ENCODE data around the gene OAT.
A peak's percentile ranks its signal among the peaks of the same experiment; 100 is the strongest.
"Not testable (repeated sequence)": the region's sequence is repeated elsewhere in the genome, so short reads cannot be mapped to it uniquely, and the experiment has no call there.

Gene OAT

GRCh38 chr10:124436191-124436638 lies 17.5 kb upstream of the OAT start:
- no peaks in the 10 kb centered on the region for H3K79me2 ChIP-seq (ENCODE audit: insufficient read depth, low read length)
- H3K9me3 ChIP-seq (ENCODE audit: insufficient read depth, low read depth, low read length): no peaks in the 10 kb centered on the region
- H4K20me1 ChIP-seq (ENCODE audit: insufficient read depth, low read length, poor library complexity, severe bottlenecking): no peaks in the 10 kb centered on the region
- peak overlapping the region; percentile 35 for H3K4me3 ChIP-seq (ENCODE audit: low read length, poor library complexity, severe bottlenecking)
- no peaks in the 10 kb centered on the region for H3F3A ChIP-seq (ENCODE audit: low read depth)
- peak overlapping the region; percentile 70 for H3K4me2 ChIP-seq (ENCODE audit: low read depth, low read length, poor library complexity, severe bottlenecking)
- H2AFZ ChIP-seq (ENCODE audit: low read length): 0 out of 2 replicates have a peak overlapping the region, but pooled peaks have one; percentile 48
- no peaks in the 10 kb centered on the region for H3K9me2 ChIP-seq (replicated peaks; ENCODE audit: low read depth, low read length)
- no peak overlapping the region for H3K9ac ChIP-seq (ENCODE audit: low read depth, low read length, poor library complexity, severe bottlenecking)
- H3K27me3 ChIP-seq (ENCODE audit: insufficient read depth, low read length, poor library complexity, severe bottlenecking): no peaks in the 10 kb centered on the region
- no peak for TF ChIP-seq EZH2phosphoT487 (IDR thresholded peaks at IDR 0.05; ENCODE audit: borderline replicate concordance)
- TF ChIP-seq, protein P1, sequence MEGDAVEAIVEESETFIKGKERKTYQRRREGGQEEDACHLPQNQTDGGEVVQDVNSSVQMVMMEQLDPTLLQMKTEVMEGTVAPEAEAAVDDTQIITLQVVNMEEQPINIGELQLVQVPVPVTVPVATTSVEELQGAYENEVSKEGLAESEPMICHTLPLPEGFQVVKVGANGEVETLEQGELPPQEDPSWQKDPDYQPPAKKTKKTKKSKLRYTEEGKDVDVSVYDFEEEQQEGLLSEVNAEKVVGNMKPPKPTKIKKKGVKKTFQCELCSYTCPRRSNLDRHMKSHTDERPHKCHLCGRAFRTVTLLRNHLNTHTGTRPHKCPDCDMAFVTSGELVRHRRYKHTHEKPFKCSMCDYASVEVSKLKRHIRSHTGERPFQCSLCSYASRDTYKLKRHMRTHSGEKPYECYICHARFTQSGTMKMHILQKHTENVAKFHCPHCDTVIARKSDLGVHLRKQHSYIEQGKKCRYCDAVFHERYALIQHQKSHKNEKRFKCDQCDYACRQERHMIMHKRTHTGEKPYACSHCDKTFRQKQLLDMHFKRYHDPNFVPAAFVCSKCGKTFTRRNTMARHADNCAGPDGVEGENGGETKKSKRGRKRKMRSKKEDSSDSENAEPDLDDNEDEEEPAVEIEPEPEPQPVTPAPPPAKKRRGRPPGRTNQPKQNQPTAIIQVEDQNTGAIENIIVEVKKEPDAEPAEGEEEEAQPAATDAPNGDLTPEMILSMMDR (conservative IDR thresholded peaks at IDR 0.05; ENCODE audit: low read length): no peak
- no peaks in the 10 kb centered on the region for H3K36me3 ChIP-seq (ENCODE audit: insufficient read depth, low read length)
- H3K4me1 ChIP-seq (ENCODE audit: insufficient read depth, low read length, poor library complexity, severe bottlenecking): peaks cover 8% of the 10 kb centered on the region

- H3K4me3 ChIP-seq (ENCODE audit: low read length, poor library complexity, severe bottlenecking); H3F3A ChIP-seq (ENCODE audit: low read depth); H3K27me3 ChIP-seq (ENCODE audit: insufficient read depth, low read length, poor library complexity, severe bottlenecking); H2AFZ ChIP-seq (ENCODE audit: low read length); H3K4me1 ChIP-seq (ENCODE audit: insufficient read depth, low read length, poor library complexity, severe bottlenecking); H3K79me2 ChIP-seq (ENCODE audit: insufficient read depth, low read length); H4K20me1 ChIP-seq (ENCODE audit: insufficient read depth, low read length, poor library complexity, severe bottlenecking); H3K9me2 ChIP-seq (replicated peaks; ENCODE audit: low read depth, low read length); H3K36me3 ChIP-seq (ENCODE audit: insufficient read depth, low read length); H3K9me3 ChIP-seq (ENCODE audit: insufficient read depth, low read depth, low read length); H3K9ac ChIP-seq (ENCODE audit: low read depth, low read length, poor library complexity, severe bottlenecking): not testable (repeated sequence)
- peak overlapping the region; percentile 70 for H3K4me2 ChIP-seq (ENCODE audit: low read depth, low read length, poor library complexity, severe bottlenecking)
Observed at GRCh38 chr10:124435683-124436082, 17.0 kb upstream of the OAT start.

DNA sequence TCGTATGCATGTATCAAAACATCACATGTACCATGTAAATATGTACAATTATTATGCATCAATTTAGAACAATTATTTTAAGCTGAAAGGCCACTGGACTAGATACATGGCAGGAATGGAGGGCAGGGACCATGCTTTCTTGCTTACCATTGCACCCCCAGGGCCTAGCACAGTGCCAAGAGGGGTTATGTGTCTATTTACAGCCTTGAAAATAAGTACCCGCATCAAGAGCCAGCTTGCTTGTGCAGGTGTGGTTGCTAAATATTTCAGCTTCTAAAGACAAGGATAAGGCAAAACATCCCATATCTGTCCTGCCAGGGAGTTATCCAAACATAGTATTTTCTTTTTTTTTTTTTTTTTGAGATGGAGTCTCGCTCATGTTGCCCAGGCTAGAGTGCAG lies 14.7 kb upstream of the OAT start:
- no peaks in the 10 kb centered on the region for H4K20me1 ChIP-seq (ENCODE audit: insufficient read depth, low read length, poor library complexity, severe bottlenecking)
- no peak overlapping the region for H2AFZ ChIP-seq (ENCODE audit: low read length)
- no peak overlapping the region for H3K9ac ChIP-seq (ENCODE audit: low read depth, low read length, poor library complexity, severe bottlenecking)
- no peaks in the 10 kb centered on the region for H3K9me2 ChIP-seq (replicated peaks; ENCODE audit: low read depth, low read length)
- H3K4me2 ChIP-seq (ENCODE audit: low read depth, low read length, poor library complexity, severe bottlenecking): no peak overlapping the region
- no peaks in the 10 kb centered on the region for H3F3A ChIP-seq (ENCODE audit: low read depth)
- no peaks in the 10 kb centered on the region for H3K36me3 ChIP-seq (ENCODE audit: insufficient read depth, low read length)
- no peak overlapping the region for H3K4me3 ChIP-seq (ENCODE audit: low read length, poor library complexity, severe bottlenecking)
- no peaks in the 10 kb centered on the region for H3K27me3 ChIP-seq (ENCODE audit: insufficient read depth, low read length, poor library complexity, severe bottlenecking)
- TF ChIP-seq, protein P1 (conservative IDR thresholded peaks at IDR 0.05; ENCODE audit: low read length): no peak
- TF ChIP-seq EZH2phosphoT487 (IDR thresholded peaks at IDR 0.05; ENCODE audit: borderline replicate concordance): no peak
- H3K4me1 ChIP-seq (ENCODE audit: insufficient read depth, low read length, poor library complexity, severe bottlenecking): peaks cover 8% of the 10 kb centered on the region
- H3K9me3 ChIP-seq (ENCODE audit: insufficient read depth, low read depth, low read length): no peaks in the 10 kb centered on the region
- no peaks in the 10 kb centered on the region for H3K79me2 ChIP-seq (ENCODE audit: insufficient read depth, low read length)

GRCh38 chr10:124430077-124430476 lies 11.4 kb upstream of the OAT start:
- TF ChIP-seq, protein P1 (conservative IDR thresholded peaks at IDR 0.05; ENCODE audit: low read length): no peak
- no peak for TF ChIP-seq EZH2phosphoT487 (IDR thresholded peaks at IDR 0.05; ENCODE audit: borderline replicate concordance)
- no peaks in the 10 kb centered on the region for H3F3A ChIP-seq (ENCODE audit: low read depth)
- H3K4me3 ChIP-seq (ENCODE audit: low read length, poor library complexity, severe bottlenecking): no peak overlapping the region
- no peaks in the 10 kb centered on the region for H4K20me1 ChIP-seq (ENCODE audit: insufficient read depth, low read length, poor library complexity, severe bottlenecking)
- H3K4me1 ChIP-seq (ENCODE audit: insufficient read depth, low read length, poor library complexity, severe bottlenecking): no peaks in the 10 kb centered on the region
- no peak overlapping the region for H2AFZ ChIP-seq (ENCODE audit: low read length)
- H3K4me2 ChIP-seq (ENCODE audit: low read depth, low read length, poor library complexity, severe bottlenecking): no peak overlapping the region
- H3K9ac ChIP-seq (ENCODE audit: low read depth, low read length, poor library complexity, severe bottlenecking): no peak overlapping the region
- H3K36me3 ChIP-seq (ENCODE audit: insufficient read depth, low read length): no peaks in the 10 kb centered on the region
- no peaks in the 10 kb centered on the region for H3K9me2 ChIP-seq (replicated peaks; ENCODE audit: low read depth, low read length)
- H3K9me3 ChIP-seq (ENCODE audit: insufficient read depth, low read depth, low read length): no peaks in the 10 kb centered on the region
- no peaks in the 10 kb centered on the region for H3K79me2 ChIP-seq (ENCODE audit: insufficient read depth, low read length)
- no peaks in the 10 kb centered on the region for H3K27me3 ChIP-seq (ENCODE audit: insufficient read depth, low read length, poor library complexity, severe bottlenecking)

Measured in Loucy (cell line).